Neural cell (in vitro differentiated cells): Measurements from ENCODE around the gene CTNNA2. TPM values are rescaled to one million over a fixed set of nuclear protein-coding genes. Genes with fewer than 3 reads are reported as not detected.

Experiments
- H2AFZ ChIP-seq: fragments of 200-600, 300-800 bp; sonication (generic), shearing (Covaris generic); 2 replicates; pipeline ENCODE4 v1.6.0; 2014; ENCODE audit warnings: low read depth, mild to moderate bottlenecking, antibody characterized with exemption, low read length, moderate library complexity
- H3F3A ChIP-seq: fragments of 200-600 bp; shearing (Covaris generic); 2 replicates; pipeline ENCODE4 v1.6.1; 2016; ENCODE audit warnings: mild to moderate bottlenecking, moderate library complexity, mixed read lengths, antibody characterized with exemption, low read length; ENCODE audit not compliant: insufficient read depth, poor library complexity, severe bottlenecking
- H3K27ac ChIP-seq: fragments of 200-600, 300-800 bp; sonication (generic), shearing (Covaris generic); 2 replicates; pipeline ENCODE4 v1.5.1; 2014; ENCODE audit warnings: mild to moderate bottlenecking, low read length, moderate library complexity
- H3K27me3 ChIP-seq: fragments of 300-800, 200-600 bp; sonication (generic), shearing (Covaris generic); 2 replicates; pipeline ENCODE4 v1.6.0; 2014; ENCODE audit warnings: mild to moderate bottlenecking, low read depth, low read length, moderate library complexity; ENCODE audit not compliant: insufficient read depth
- H3K36me3 ChIP-seq: fragments of 300-800, 200-600 bp; sonication (generic), shearing (Covaris generic); 2 replicates; pipeline ENCODE4 v1.5.1; 2014; ENCODE audit warnings: mild to moderate bottlenecking, antibody characterized with exemption, low read length, moderate library complexity; ENCODE audit not compliant: insufficient read depth
- H3K4me2 ChIP-seq: fragments of 300-800, 200-600 bp; sonication (generic), shearing (Covaris generic); 2 replicates; pipeline ENCODE4 v1.6.0; 2014; ENCODE audit warnings: mild to moderate bottlenecking, low read length
- H3K4me3 ChIP-seq: fragments of 300-800, 200-600 bp; sonication (generic), shearing (Covaris generic); 2 replicates; pipeline ENCODE4 v1.5.1; 2014; ENCODE audit warnings: mild to moderate bottlenecking, low read length, moderate library complexity
- H3K79me2 ChIP-seq: fragments of 200-600 bp; shearing (Covaris generic); replicated peaks from 2 replicates; pipeline ENCODE4 v1.6.0; 2014; ENCODE audit warnings: mild to moderate bottlenecking, low read length, moderate library complexity; ENCODE audit not compliant: insufficient read depth
- H3K9ac ChIP-seq: fragments of 300-800, 200-600 bp; sonication (generic), shearing (Covaris generic); 2 replicates; pipeline ENCODE4 v1.6.1; 2016; ENCODE audit warnings: mild to moderate bottlenecking, low read length, mixed read lengths
- H3K9me2 ChIP-seq: fragments of 200-600 bp; shearing (Covaris generic); 2 replicates; pipeline ENCODE4 v1.6.1; 2016; ENCODE audit warnings: mild to moderate bottlenecking, low read length, mixed read lengths; ENCODE audit not compliant: insufficient read depth
- H3K9me3 ChIP-seq: fragments of 200-600, 300-800 bp; sonication (generic), shearing (Covaris generic); 2 replicates; pipeline ENCODE4 v1.6.1; 2016; ENCODE audit warnings: mild to moderate bottlenecking, mixed run types, low read length, moderate library complexity, mixed read lengths
- H4K20me1 ChIP-seq: fragments of 200-600 bp; shearing (Covaris generic); 2 replicates; pipeline ENCODE4 v1.6.1; 2016; ENCODE audit warnings: mild to moderate bottlenecking, mixed run types; ENCODE audit not compliant: insufficient read depth
- EP300 ChIP-seq: fragments of 450-650 bp; conservative IDR thresholded peaks from 2 replicates; pipeline ENCODE4 v1.6.1; 2014; ENCODE audit warnings: antibody characterized with exemption, mild to moderate bottlenecking, moderate library complexity; ENCODE audit not compliant: poor library complexity, severe bottlenecking
- EZH2 ChIP-seq: fragments of 200-600, 300-800 bp; shearing (Covaris generic), sonication (generic); IDR thresholded peaks from 2 replicates; pipeline ENCODE4 v1.6.1; 2014; ENCODE audit warnings: antibody characterized with exemption, low read length, borderline replicate concordance, mild to moderate bottlenecking; ENCODE audit not compliant: insufficient read depth, poor library complexity, severe bottlenecking
- MXI1 ChIP-seq: fragments of 450-650 bp; conservative IDR thresholded peaks from 2 replicates; pipeline ENCODE4 v1.6.1; 2014; ENCODE audit warnings: antibody characterized with exemption, mild to moderate bottlenecking; ENCODE audit not compliant: poor library complexity, severe bottlenecking
- POLR2AphosphoS5 ChIP-seq: IDR thresholded peaks from 2 replicates; pipeline ENCODE4 v1.6.1; 2012
- RAD21 ChIP-seq: fragments of 450-650 bp; conservative IDR thresholded peaks from 2 replicates; pipeline ENCODE4 v1.6.1; 2014; ENCODE audit warnings: antibody characterized with exemption, mild to moderate bottlenecking, moderate library complexity
- REST ChIP-seq: IDR thresholded peaks from 2 replicates; pipeline ENCODE4 v1.6.1; 2012; ENCODE audit warnings: borderline replicate concordance
- SMC3 ChIP-seq: fragments of 450-650 bp; conservative IDR thresholded peaks from 2 replicates; pipeline ENCODE4 v1.6.1; 2014; ENCODE audit warnings: antibody characterized with exemption, mild to moderate bottlenecking, moderate library complexity; ENCODE audit not compliant: poor library complexity
- TAF1 ChIP-seq: IDR thresholded peaks from 2 replicates; pipeline ENCODE4 v1.6.1; 2012; ENCODE audit warnings: low read depth
- polyA plus RNA-seq: library from polyadenylated mRNA; depleted of rRNA; stranded (reverse); fragments of >200 nt; gene quantifications from 2 replicates; pipeline ENCODE4 v1.2.3, GENCODE V29; 2014
- TF ChIP-seq, protein P1 (sequence below): fragments of 450-650 bp; IDR thresholded peaks from 2 replicates; pipeline ENCODE4 v1.5.1; 2014; ENCODE audit warnings: antibody characterized with exemption, mild to moderate bottlenecking, moderate library complexity; ENCODE audit not compliant: poor library complexity, severe bottlenecking

CTNNA2 gene
- polyA plus RNA-seq, 1 donor from 2014 or later, result 194 TPM

- Histone ChIP-seq H3K27ac (no peak overlapping the region), H3F3A (no peaks in the 10 kb centered on the region), H3K4me3 (no peak overlapping the region), H4K20me1 (no peaks in the 10 kb centered on the region), H3K9me3 (no peaks in the 10 kb centered on the region), H3K36me3 (no peaks in the 10 kb centered on the region), H3K9me2 (no peaks in the 10 kb centered on the region), H3K9ac (no peak overlapping the region), H2AFZ (no peak overlapping the region), H3K27me3 (no peaks in the 10 kb centered on the region), H3K4me2 (no peak overlapping the region), H3K79me2 (no peaks in the 10 kb centered on the region)
- TF ChIP-seq SMC3 (no peak), TAF1 (no peak), EZH2 (no peak), EP300 (no peak), RAD21 (no peak), MXI1 (no peak), POLR2AphosphoS5 (no peak), REST (no peak)
- TF ChIP-seq, protein P1, sequence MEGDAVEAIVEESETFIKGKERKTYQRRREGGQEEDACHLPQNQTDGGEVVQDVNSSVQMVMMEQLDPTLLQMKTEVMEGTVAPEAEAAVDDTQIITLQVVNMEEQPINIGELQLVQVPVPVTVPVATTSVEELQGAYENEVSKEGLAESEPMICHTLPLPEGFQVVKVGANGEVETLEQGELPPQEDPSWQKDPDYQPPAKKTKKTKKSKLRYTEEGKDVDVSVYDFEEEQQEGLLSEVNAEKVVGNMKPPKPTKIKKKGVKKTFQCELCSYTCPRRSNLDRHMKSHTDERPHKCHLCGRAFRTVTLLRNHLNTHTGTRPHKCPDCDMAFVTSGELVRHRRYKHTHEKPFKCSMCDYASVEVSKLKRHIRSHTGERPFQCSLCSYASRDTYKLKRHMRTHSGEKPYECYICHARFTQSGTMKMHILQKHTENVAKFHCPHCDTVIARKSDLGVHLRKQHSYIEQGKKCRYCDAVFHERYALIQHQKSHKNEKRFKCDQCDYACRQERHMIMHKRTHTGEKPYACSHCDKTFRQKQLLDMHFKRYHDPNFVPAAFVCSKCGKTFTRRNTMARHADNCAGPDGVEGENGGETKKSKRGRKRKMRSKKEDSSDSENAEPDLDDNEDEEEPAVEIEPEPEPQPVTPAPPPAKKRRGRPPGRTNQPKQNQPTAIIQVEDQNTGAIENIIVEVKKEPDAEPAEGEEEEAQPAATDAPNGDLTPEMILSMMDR, result no peak
Measured at GRCh38 chr2:80078290-80079036, 565.6 kb downstream of the CTNNA2 start.

- H3F3A ChIP-seq, result no peaks in the 10 kb centered on the region
- TF ChIP-seq EZH2 (no peak), MXI1 (no peak), REST (no peak), POLR2AphosphoS5 (no peak), RAD21 (no peak), EP300 (no peak), TAF1 (no peak), SMC3 (no peak)
- TF ChIP-seq, protein P1, result no peak
- H3K36me3 ChIP-seq, result no peaks in the 10 kb centered on the region
- no peaks in the 10 kb centered on the region for H3K27me3 ChIP-seq
- no peak overlapping the region for H3K4me3 ChIP-seq
- no peak overlapping the region for H3K27ac ChIP-seq
- no peak overlapping the region for H3K4me2 ChIP-seq
- H3K9ac ChIP-seq, result no peak overlapping the region
- H4K20me1 ChIP-seq, result no peaks in the 10 kb centered on the region
- no peaks in the 10 kb centered on the region for H3K79me2 ChIP-seq
- no peaks in the 10 kb centered on the region for H3K9me2 ChIP-seq
- H2AFZ ChIP-seq, result no peak overlapping the region
- no peaks in the 10 kb centered on the region for H3K9me3 ChIP-seq
Measured at GRCh38 chr2:80080957-80081356, 568.1 kb downstream of the CTNNA2 start.
